Common myeloid progenitor, CD34-positive (primary cell): ENCODE measurements around the gene PRDM16.

Source experiments
- CTCF ChIA-PET: fragments of 350-600 bp; sonication (Branson Sonifier 250); formaldehyde crosslinking; loops from one replicate; lab custom pipeline; 2021; ENCODE audit warnings: antibody characterized with exemption; lab: Charles Lee
- POLR2A ChIA-PET: fragments of 350-600 bp; sonication (Branson Sonifier 250); formaldehyde crosslinking; loops from one replicate; lab custom pipeline; 2021; ENCODE audit warnings: antibody characterized with exemption; lab: Charles Lee
- DNase-seq, 3 donors: peaks; one replicate each; pipeline versions ENCODE4 v3.0.0 to v3.0.0-alpha.2; 2013
- H3K27ac ChIP-seq, 2 experiments: 1 replicate in 1 of 2; 2 replicates in 1 of 2; pipeline ENCODE4 v1.7.0; 2013; ENCODE audit warnings: inconsistent platforms in 2 of 2, low read length in 2 of 2, mild to moderate bottlenecking in 2 of 2, low read depth in 1 of 2, moderate library complexity in 1 of 2; ENCODE audit not compliant: severe bottlenecking in 2 of 2, insufficient read depth in 1 of 2, poor library complexity in 1 of 2
- H3K27me3 ChIP-seq, 5 experiments: replicated peaks in 2 of 5; 1 replicate in 3 of 5; 2 replicates in 2 of 5; pipeline versions ENCODE4 v1.6.1 to v1.7.0; 2013; ENCODE audit warnings: low read length in 4 of 5, mild to moderate bottlenecking in 2 of 5, moderate library complexity in 2 of 5, inconsistent platforms in 1 of 5; ENCODE audit not compliant: insufficient read depth in 5 of 5, control insufficient read depth in 4 of 5
- H3K36me3 ChIP-seq, 4 experiments: 1 replicate in 2 of 4; 2 replicates in 2 of 4; pipeline versions ENCODE4 v1.6.1 to v1.7.0; 2013; ENCODE audit warnings: low read length in 3 of 4, control low read depth in 1 of 4, mild to moderate bottlenecking in 1 of 4; ENCODE audit not compliant: control insufficient read depth in 4 of 4, insufficient read depth in 4 of 4
- H3K4me1 ChIP-seq, 4 experiments: 1 replicate in 3 of 4; 2 replicates in 1 of 4; pipeline versions ENCODE4 v1.6.1 to v1.7.1; 2013; ENCODE audit warnings: low read length in 3 of 4, mild to moderate bottlenecking in 3 of 4, control low read depth in 1 of 4, inconsistent platforms in 1 of 4, moderate library complexity in 1 of 4; ENCODE audit not compliant: control insufficient read depth in 4 of 4, insufficient read depth in 4 of 4; ENCODE audit errors: control extremely low read depth in 1 of 4
- H3K4me3 ChIP-seq, 7 experiments: 1 replicate in 4 of 7; 2 replicates in 3 of 7; pipeline versions ENCODE4 v1.5.1 to v1.7.0; 2013; ENCODE audit warnings: mild to moderate bottlenecking in 7 of 7, low read length in 6 of 7, moderate library complexity in 6 of 7, inconsistent platforms in 2 of 7, low read depth in 2 of 7, control low read depth in 1 of 7; ENCODE audit not compliant: insufficient read depth in 4 of 7, control insufficient read depth in 1 of 7; ENCODE audit errors: extremely low read depth in 1 of 7
- H3K9me3 ChIP-seq, 5 experiments: 1 replicate in 4 of 5; 2 replicates in 1 of 5; pipeline versions ENCODE4 v1.6.1 to v1.7.1; 2013; ENCODE audit warnings: low read length in 4 of 5, mild to moderate bottlenecking in 2 of 5, inconsistent platforms in 1 of 5, low read depth in 1 of 5, moderate library complexity in 1 of 5; ENCODE audit not compliant: control insufficient read depth in 4 of 5, insufficient read depth in 2 of 5; ENCODE audit errors: control extremely low read depth in 1 of 5
- WGBS: methylation state at CpG from one replicate; pipeline ENCODE4 v1.1.5; 2013; ENCODE audit not compliant: insufficient coverage; 5-methylcytosine and 5-hydroxymethylcytosine counted together

PRDM16 gene

DNA sequence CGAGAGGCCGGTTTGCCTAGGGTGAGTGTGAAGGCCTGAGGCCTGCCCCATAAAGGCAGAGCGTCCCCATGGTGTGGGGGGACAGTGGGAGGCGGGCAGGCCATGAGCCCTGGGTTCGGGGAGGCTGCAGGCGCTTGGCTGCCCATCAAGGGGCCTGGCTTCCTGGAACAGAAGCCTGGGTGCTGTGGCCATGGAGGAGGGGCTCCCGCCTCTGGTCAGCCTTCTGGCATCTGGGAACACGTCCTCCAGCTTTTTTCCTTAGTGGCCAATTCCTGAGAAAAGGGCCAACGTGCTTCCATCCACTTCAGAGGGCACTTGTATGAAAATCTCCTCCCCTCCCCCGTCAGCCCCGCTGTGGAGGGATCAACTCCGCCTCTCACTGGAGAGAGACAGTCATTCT lies 58.7 kb downstream of the PRDM16 start:
- H3K36me3 ChIP-seq, result no peaks in the 10 kb centered on the region
- peaks cover 0 to 14% (median 4%) of the 10 kb centered on the region in 4 experiments for H3K4me1 ChIP-seq
- WGBS, result 94% methylated on average over 10 of the region's 12 CpGs
- ChIA-PET POLR2A (no interaction called here), CTCF (interaction anchor here (1.0 kb wide), 1 partner anchor 26 kb away, joined by 3 read pairs; no protein-coding TSS in a partner anchor)
- no peaks in the 10 kb centered on the region for H3K9me3 ChIP-seq
- H3K4me3 ChIP-seq, result no peak overlapping the region
- H3K27ac ChIP-seq, result no peak overlapping the region
- DNase-seq, result no peak
- H3K27me3 ChIP-seq, result no peaks in the 10 kb centered on the region

DNA sequence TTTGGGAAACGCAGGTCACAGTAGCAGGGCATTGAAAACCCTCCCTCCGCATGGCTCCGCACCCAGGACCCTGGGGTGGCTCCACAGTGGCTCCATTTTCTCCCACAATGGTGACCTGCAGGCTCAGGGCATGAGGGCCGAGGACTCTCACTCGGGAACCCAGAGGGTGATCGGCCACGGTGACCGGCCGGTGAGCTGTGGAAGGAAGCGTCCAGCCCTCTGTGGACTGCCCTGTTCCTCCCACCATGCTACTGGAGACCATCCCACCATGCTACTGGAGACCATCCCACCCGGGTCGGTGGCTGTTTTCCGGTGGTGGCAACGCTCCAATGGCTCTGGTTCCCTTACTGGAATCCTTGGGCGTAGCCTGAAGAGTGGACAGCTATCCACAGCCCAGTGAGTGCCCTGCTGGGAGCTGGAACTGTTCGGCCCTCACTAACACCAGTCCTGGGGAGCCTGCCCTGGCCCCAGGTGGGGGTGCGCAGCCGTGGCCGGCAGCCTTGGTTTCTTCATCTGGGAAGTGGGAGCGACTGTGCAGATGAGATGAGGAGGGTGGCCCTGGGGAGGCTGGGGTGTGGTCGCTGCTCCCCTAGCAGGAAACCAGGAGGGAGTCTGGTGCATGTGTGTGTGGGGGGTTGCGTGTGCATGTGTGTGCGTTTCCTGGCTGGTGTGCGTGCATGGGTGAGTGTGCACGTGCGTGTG lies 59.6 kb downstream of the PRDM16 start:
- no peaks in the 10 kb centered on the region for H3K36me3 ChIP-seq
- H3K4me3 ChIP-seq, result no peak overlapping the region
- peaks cover 0 to 21% (median 6%) of the 10 kb centered on the region in 4 experiments for H3K4me1 ChIP-seq
- no peak overlapping the region for H3K27ac ChIP-seq
- no peaks in the 10 kb centered on the region for H3K9me3 ChIP-seq
- ChIA-PET POLR2A (no interaction called here), CTCF (no interaction called here)
- DNase-seq, result no peak
- H3K27me3 ChIP-seq, result no peaks in the 10 kb centered on the region
- WGBS, result 92% methylated on average over 19 of the region's 26 CpGs

DNA sequence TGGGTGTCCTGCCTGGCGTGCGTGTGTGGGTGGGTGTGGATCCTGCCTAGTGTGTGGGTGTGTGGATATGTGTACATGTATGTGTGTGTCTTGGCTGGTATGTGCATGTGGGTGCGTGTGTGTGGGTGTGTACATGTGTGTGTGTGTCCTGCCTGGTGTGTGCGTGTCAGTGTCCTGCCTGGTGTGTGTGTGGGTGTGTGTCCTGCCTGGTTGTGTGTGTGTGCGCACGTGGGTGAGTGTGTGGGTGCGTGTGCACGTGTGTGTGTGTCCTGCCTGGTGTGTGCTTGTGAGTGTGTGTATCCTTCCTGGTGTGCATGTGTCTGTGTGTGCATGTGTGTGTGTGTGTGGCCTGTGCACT lies 60.1 kb downstream of the PRDM16 start:
- H3K27me3 ChIP-seq, result no peaks in the 10 kb centered on the region
- 83% methylated on average over 4 of the region's 8 CpGs for WGBS
- H3K27ac ChIP-seq, result no peak overlapping the region
- DNase-seq, result no peak
- no peaks in the 10 kb centered on the region for H3K36me3 ChIP-seq
- H3K4me3 ChIP-seq, result no peak overlapping the region
- POLR2A ChIA-PET, result no interaction called here
- peaks cover 0 to 26% (median 8%) of the 10 kb centered on the region in 4 experiments for H3K4me1 ChIP-seq
- CTCF ChIA-PET, result no interaction called here
- H3K9me3 ChIP-seq, result no peaks in the 10 kb centered on the region

DNA sequence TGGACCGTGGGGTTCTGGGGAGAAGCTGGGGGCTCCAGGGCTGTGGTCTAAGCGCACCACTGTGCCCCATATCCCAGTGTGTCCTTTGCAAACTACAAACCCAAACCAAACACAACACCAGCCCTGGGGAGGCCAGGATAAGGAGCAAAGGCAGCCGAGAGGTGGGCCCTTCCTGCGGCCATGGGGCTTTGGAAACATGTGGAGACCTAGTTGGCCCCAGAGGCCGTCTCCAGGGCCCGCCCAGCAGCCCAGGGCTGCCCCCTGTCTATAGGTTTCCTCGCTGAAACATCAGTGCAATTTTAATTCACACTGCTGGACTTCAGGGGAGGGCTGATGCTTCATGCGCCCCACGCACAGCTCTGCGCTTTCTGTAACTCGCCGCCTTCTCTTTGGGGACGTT lies 61.3 kb downstream of the PRDM16 start:
- WGBS, result 97% methylated on average over 11 of the region's 13 CpGs
- Histone ChIP-seq H3K9me3 (no peaks in the 10 kb centered on the region), H3K36me3 (no peaks in the 10 kb centered on the region), H3K4me1 (peaks cover 0 to 37% (median 14%) of the 10 kb centered on the region in 4 experiments), H3K4me3 (no peak overlapping the region), H3K27ac (no peak overlapping the region), H3K27me3 (no peaks in the 10 kb centered on the region)
- no peak for DNase-seq
- ChIA-PET CTCF (interaction anchor here (1.0 kb wide), 1 partner anchor 59 kb away, joined by 3 read pairs; no protein-coding TSS in a partner anchor), POLR2A (interaction anchor here (0.7 kb wide), 1 partner anchor 45 kb away, joined by 3 read pairs; no protein-coding TSS in a partner anchor)

DNA sequence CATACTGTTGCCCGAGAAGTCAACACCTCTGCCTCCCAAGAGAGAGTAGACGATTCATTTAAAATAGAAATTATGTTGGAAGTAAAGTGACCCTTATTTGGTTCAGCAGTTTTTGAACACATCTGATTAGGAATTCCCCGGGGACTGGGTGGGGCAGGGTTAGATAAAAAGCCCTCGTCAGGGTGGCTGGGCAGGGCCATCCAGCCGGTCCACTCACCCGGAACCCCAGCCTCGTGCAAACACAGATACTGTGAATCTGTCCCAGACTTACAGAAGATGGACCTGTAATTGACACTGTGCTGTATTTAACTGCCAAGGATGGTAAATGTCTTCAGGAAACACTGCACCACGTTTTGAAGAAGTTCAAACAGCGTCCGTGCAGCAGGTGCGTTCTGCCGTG lies 63.7 kb downstream of the PRDM16 start:
- POLR2A ChIA-PET, result no interaction called here

DNA sequence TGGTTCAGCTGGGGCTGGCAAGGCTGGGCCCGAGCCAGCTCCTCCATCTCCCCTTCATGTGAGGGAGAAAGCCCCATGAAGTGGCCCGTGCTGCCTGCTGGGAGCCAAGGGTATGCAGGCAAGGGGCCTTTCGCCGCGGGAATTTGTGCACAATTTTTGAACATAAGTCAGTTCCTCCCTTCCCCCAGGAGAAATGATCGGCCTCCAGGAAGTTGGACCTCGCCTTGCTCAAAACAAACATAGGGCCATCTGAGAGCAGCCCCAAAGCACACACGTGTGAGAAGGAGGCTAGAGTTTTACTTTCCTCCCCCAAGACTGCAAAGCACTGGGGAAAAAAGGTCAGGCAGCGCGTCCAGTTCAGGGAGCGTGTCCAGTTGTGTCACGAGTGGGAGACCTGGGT lies 64.7 kb downstream of the PRDM16 start:
- Histone ChIP-seq H3K4me3 (no peak overlapping the region), H3K4me1 (peaks cover 0 to 47% (median 19%) of the 10 kb centered on the region in 4 experiments), H3K9me3 (no peaks in the 10 kb centered on the region), H3K27ac (no peak overlapping the region), H3K36me3 (no peaks in the 10 kb centered on the region), H3K27me3 (no peaks in the 10 kb centered on the region)
- POLR2A ChIA-PET, result no interaction called here
- DNase-seq, result no peak
- WGBS, result 83% methylated on average over 7 of the region's 12 CpGs
- CTCF ChIA-PET, result interaction anchor here (1.5 kb wide), 1 partner anchor 21 kb away, joined by 3 read pairs; no protein-coding TSS in a partner anchor

More for the DNA sequence above, 63.7 kb downstream of the PRDM16 start:
- WGBS, result 65% methylated on average over 12 of the region's 12 CpGs
- H3K27ac ChIP-seq, result no peak overlapping the region
- no peak overlapping the region for H3K4me3 ChIP-seq
- no peaks in the 10 kb centered on the region for H3K27me3 ChIP-seq
- DNase-seq, result peak in 1 of 3 donors; percentile 6
- no peaks in the 10 kb centered on the region for H3K9me3 ChIP-seq
- peaks cover 0 to 50% (median 19%) of the 10 kb centered on the region in 4 experiments for H3K4me1 ChIP-seq
- H3K36me3 ChIP-seq, result no peaks in the 10 kb centered on the region
- CTCF ChIA-PET, result no interaction called here

DNA sequence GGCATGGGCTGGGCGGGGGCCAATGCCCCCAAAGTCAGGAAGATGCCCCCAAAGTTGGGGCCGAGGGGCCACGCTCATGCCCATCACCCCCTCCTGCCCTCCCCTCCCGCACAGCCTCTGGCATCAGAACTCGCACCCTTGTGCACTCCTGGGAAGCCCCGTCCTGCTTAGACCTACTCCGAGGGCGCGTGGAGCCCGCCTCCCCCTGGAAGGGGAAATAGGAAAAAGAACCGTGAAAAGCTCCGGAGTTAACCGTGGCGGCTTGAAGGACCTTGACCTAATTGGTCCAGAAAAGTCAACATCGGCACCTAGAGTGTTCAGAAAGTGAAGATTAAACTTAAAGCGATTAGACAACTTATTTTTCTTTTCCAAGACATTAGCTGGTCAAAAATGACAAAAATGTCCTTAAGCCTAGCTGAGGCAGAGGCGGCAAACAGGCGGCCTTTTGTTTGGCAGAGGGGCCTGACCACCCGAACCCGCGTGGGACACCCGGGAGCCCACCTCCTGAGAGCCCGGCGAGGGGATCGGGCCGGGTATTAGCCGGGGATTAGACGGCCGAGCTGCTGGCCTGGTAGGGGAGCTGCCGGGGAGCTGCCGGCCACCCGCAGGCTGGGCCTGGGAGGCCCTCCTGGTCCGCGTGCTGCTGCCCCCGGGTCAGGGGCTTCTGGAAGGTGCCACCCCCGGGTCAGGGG lies 65.5 kb downstream of the PRDM16 start:
- Histone ChIP-seq H3K27ac (no peak overlapping the region), H3K36me3 (no peaks in the 10 kb centered on the region), H3K4me3 (no peak overlapping the region), H3K27me3 (no peaks in the 10 kb centered on the region), H3K9me3 (no peaks in the 10 kb centered on the region), H3K4me1 (peaks cover 0 to 45% (median 19%) of the 10 kb centered on the region in 4 experiments)
- CTCF ChIA-PET, result interaction anchor here (1.0 to 1.5 kb wide), 4 partner anchors 9 to 26 kb away, joined by 3 to 5 read pairs (median 4); no protein-coding TSS in a partner anchor
- POLR2A ChIA-PET, result interaction anchor here (0.8 to 1.1 kb wide), 3 partner anchors 36 to 63 kb away, joined by 3 read pairs; no protein-coding TSS in a partner anchor
- no peak for DNase-seq
- 95% methylated on average over 34 of the region's 36 CpGs for WGBS
